ENCODE data around the gene BRF1. TPM values are rescaled to one million over a fixed set of nuclear protein-coding genes. Genes with fewer than 3 reads are reported as not detected.

The BRF1 gene
- total and polyA plus RNA-seq, 2 of the 8 experiments (the other 6 are each of a cell fraction or from before 2014, with no cell fraction given): 7.7 to 18.3 TPM

GRCh38 chr14:105333020-105333490 is 32.3 kb upstream of the BRF1 start:
- ChIA-PET CTCF (ENCODE audit: partially characterized antibody) (interaction anchor here (1.0 to 2.2 kb wide), 8 partner anchors 10 to 130 kb away, joined by 3 to 11 read pairs (median 6); no protein-coding TSS in a partner anchor), POLR2A (ENCODE audit: partially characterized antibody) (no interaction called here)
- H3K79me1 ChIP-seq (ENCODE audit: low read depth, low read length): peaks cover 48% of the 10 kb centered on the region
- H2BK12ac ChIP-seq (ENCODE audit: low read depth, low read length): peak overlapping the region; percentile 50; the same call in 1 of the 2 replicates
- no peak overlapping the region for H2AK5ac ChIP-seq (ENCODE audit: low read depth, low read length)
- no peak overlapping the region for H3K14ac ChIP-seq (ENCODE audit: insufficient read length)
- H2BK120ac ChIP-seq (replicated peaks; ENCODE audit: low read depth, low read length): no peak overlapping the region
- H3K23ac ChIP-seq (ENCODE audit: insufficient read length): no peak overlapping the region
- peak overlapping the region; percentile 32; the same call in 1 of the 2 replicates for H3K18ac ChIP-seq (ENCODE audit: extremely low read depth, low read length)
- peaks cover 28 to 55% of the 10 kb centered on the region in 2 experiments for H4K20me1 ChIP-seq (replicated peaks in 1 of 2; ENCODE audit: control insufficient read depth in 1 of 2, insufficient read depth in 2 of 2, low read length in 2 of 2)
- H3K4me2 ChIP-seq (ENCODE audit: insufficient read depth in 1 of 2, low read depth in 2 of 2, low read length in 2 of 2): no peak overlapping the region
- H3K4me3 ChIP-seq (ENCODE audit: extremely low read depth in 1 of 4, insufficient read depth in 2 of 4, low read depth in 3 of 4, low read length in 4 of 4): no peak overlapping the region
- H4K8ac ChIP-seq (ENCODE audit: extremely low read depth, insufficient read depth, low read length): no peak overlapping the region
- no peak overlapping the region for H4K5ac ChIP-seq (ENCODE audit: insufficient read length, low read depth, low read length)
- H3K79me2 ChIP-seq (ENCODE audit: control insufficient read depth in 1 of 2, insufficient read depth in 2 of 2, low read length in 2 of 2): peaks cover 0 to 70% of the 10 kb centered on the region in 2 experiments; a peak in 2 of 4 replicates
- H3K27ac ChIP-seq (ENCODE audit: low read depth, low read length): no peak overlapping the region
- no peaks in the 10 kb centered on the region for H3K36me3 ChIP-seq (ENCODE audit: control insufficient read depth in 2 of 4, insufficient read depth in 4 of 4, low read length in 3 of 4)
- H3K9me3 ChIP-seq (ENCODE audit: insufficient read depth in 2 of 2, low read depth in 1 of 2, low read length in 1 of 2): no peaks in the 10 kb centered on the region
- H3K27me3 ChIP-seq (replicated peaks in 1 of 4; ENCODE audit: control insufficient read depth in 3 of 4, extremely low read depth in 1 of 4, insufficient read depth in 3 of 4, low read length in 3 of 4): no peaks in the 10 kb centered on the region
- H3K56ac ChIP-seq (replicated peaks; ENCODE audit: insufficient read length, low read depth, low read length): no peak overlapping the region
- peak overlapping the region; percentile 21; the same call in 1 of the 2 replicates for H2BK5ac ChIP-seq (ENCODE audit: low read depth, low read length)
- H3K4ac ChIP-seq (replicated peaks; ENCODE audit: insufficient read length, low read depth, low read length): no peak overlapping the region
- DNase-seq (ENCODE audit: low read depth in 1 of 2, low spot score in 2 of 2) (no peak), FAIRE-seq (no peak)
- H3K23me2 ChIP-seq (ENCODE audit: low read depth, low read length): no peaks in the 10 kb centered on the region
- H4K91ac ChIP-seq (replicated peaks; ENCODE audit: insufficient read length, low read length): no peak overlapping the region
- no peak overlapping the region for H2BK15ac ChIP-seq (ENCODE audit: low read length)
- H3K9ac ChIP-seq (replicated peaks in 1 of 4; ENCODE audit: extremely low read depth in 1 of 4, low read depth in 3 of 4, low read length in 3 of 4): no peak overlapping the region
- 83% methylated on average over 14 of the region's 15 CpGs; no CpG with 5 or more reads in 1 of the 2 experiments for WGBS, 2 experiments (ENCODE audit: extremely low coverage in 1 of 2, insufficient coverage in 1 of 2, insufficient read length in 1 of 2, insufficient replicate concordance in 2 of 2, low coverage in 1 of 2, low lambda C conversion rate in 2 of 2, missing lambda C conversion rate in 1 of 2)
- peaks cover 3 to 22% (median 10%) of the 10 kb centered on the region in 4 experiments; a peak in 6 of 7 replicates for H3K4me1 ChIP-seq (replicated peaks in 1 of 4; ENCODE audit: control insufficient read depth in 3 of 4, insufficient read depth in 4 of 4, low read length in 3 of 4)
- H2AFZ ChIP-seq (ENCODE audit: low read length): no peak overlapping the region
- no peak overlapping the region for H2BK20ac ChIP-seq (ENCODE audit: low read length)
- TF ChIP-seq BCL11A (IDR thresholded peaks at IDR 0.05; ENCODE audit: low read depth in 2 of 2, low read length in 2 of 2): no peak
- TF ChIP-seq, protein P1, sequence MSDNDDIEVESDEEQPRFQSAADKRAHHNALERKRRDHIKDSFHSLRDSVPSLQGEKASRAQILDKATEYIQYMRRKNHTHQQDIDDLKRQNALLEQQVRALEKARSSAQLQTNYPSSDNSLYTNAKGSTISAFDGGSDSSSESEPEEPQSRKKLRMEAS (IDR thresholded peaks at IDR 0.05): no peak
- TF ChIP-seq SP1 (IDR thresholded peaks at IDR 0.05; ENCODE audit: low read depth, low read length): no peak
- no peak for TF ChIP-seq ATF2 (IDR thresholded peaks at IDR 0.05; ENCODE audit: low read length)
- no peak for TF ChIP-seq POLR2A (IDR thresholded peaks at IDR 0.05; ENCODE audit: control extremely low read depth in 1 of 2, low read depth in 2 of 2, low read length in 2 of 2)
- no peak for TF ChIP-seq NANOG (IDR thresholded peaks at IDR 0.05; ENCODE audit: insufficient read depth, low read depth, low read length, poor library complexity, severe bottlenecking)
- no peak for TF ChIP-seq BACH1 (IDR thresholded peaks at IDR 0.05; ENCODE audit: low read length)
- no peak for TF ChIP-seq RXRA (IDR thresholded peaks at IDR 0.05; ENCODE audit: insufficient read depth, low read depth, low read length)
- no peak for TF ChIP-seq CEBPB (IDR thresholded peaks at IDR 0.05; ENCODE audit: low read depth, low read length)
- no peak for TF ChIP-seq HDAC2 (IDR thresholded peaks at IDR 0.05; ENCODE audit: borderline replicate concordance in 1 of 2, low read depth in 2 of 2, low read length in 2 of 2)
- no peak for TF ChIP-seq EZH2 (IDR thresholded peaks at IDR 0.05; ENCODE audit: low read depth, low read length, severe bottlenecking)
- no peak for TF ChIP-seq ZNF274 (IDR thresholded peaks at IDR 0.05; ENCODE audit: borderline replicate concordance, extremely low read depth, low read length)
